Measurements from ENCODE around the gene TTLL12.

The TTLL12 gene

GRCh38 chr22:43180670-43181069 lies 6.3 kb downstream of the TTLL12 start:
- no peak overlapping the region for H3K4me3 ChIP-seq (ENCODE audit: low read depth, low read length)
- TF ChIP-seq CTCF (IDR thresholded peaks at IDR 0.05; ENCODE audit: borderline replicate concordance, insufficient read depth, low read depth, low read length), result no peak

GRCh38 chr22:43179911-43180195 lies 7.1 kb downstream of the TTLL12 start:
- H3K4me3 ChIP-seq (ENCODE audit: low read depth, low read length), result no peak overlapping the region
- TF ChIP-seq CTCF (IDR thresholded peaks at IDR 0.05; ENCODE audit: borderline replicate concordance, insufficient read depth, low read depth, low read length), result no peak

- H3K4me3 ChIP-seq (ENCODE audit: low read depth, low read length), result no peak overlapping the region
- no peak for TF ChIP-seq CTCF (IDR thresholded peaks at IDR 0.05; ENCODE audit: borderline replicate concordance, insufficient read depth, low read depth, low read length)
Observed at GRCh38 chr22:43179146-43179910, 7.6 kb downstream of the TTLL12 start.

GRCh38 chr22:43177479-43177878 lies 9.5 kb downstream of the TTLL12 start:
- H3K4me3 ChIP-seq (ENCODE audit: low read depth, low read length), result no peak overlapping the region
- TF ChIP-seq CTCF (IDR thresholded peaks at IDR 0.05; ENCODE audit: borderline replicate concordance, insufficient read depth, low read depth, low read length), result no peak

- no peak overlapping the region for H3K4me3 ChIP-seq (ENCODE audit: low read depth, low read length)
- no peak for TF ChIP-seq CTCF (IDR thresholded peaks at IDR 0.05; ENCODE audit: borderline replicate concordance, insufficient read depth, low read depth, low read length)
Observed at GRCh38 chr22:43176090-43176489, 10.8 kb downstream of the TTLL12 start.

GRCh38 chr22:43174941-43175531 lies 11.9 kb downstream of the TTLL12 start:
- no peak overlapping the region for H3K4me3 ChIP-seq (ENCODE audit: low read depth, low read length)
- TF ChIP-seq CTCF (IDR thresholded peaks at IDR 0.05; ENCODE audit: borderline replicate concordance, insufficient read depth, low read depth, low read length), result no peak

Measured in GM12875 (cell line).